KOPT-K1 (cell line): ENCODE measurements around the gene SCAF4.

Experiments used
- H3K27ac ChIP-seq: fragments of 200-600 bp; sonication (generic); 2 replicates; pipeline ENCODE4 v1.5.1; 2016; ENCODE audit warnings: antibody characterized with exemption, mild to moderate bottlenecking, low read depth, low read length; ENCODE audit not compliant: poor library complexity, severe bottlenecking
- H3K36me3 ChIP-seq: fragments of 200-600 bp; sonication (generic); 2 replicates; pipeline ENCODE4 v1.5.1; 2017; ENCODE audit warnings: antibody characterized with exemption, mild to moderate bottlenecking, low read length, moderate library complexity; ENCODE audit not compliant: insufficient read depth
- H3K9me3 ChIP-seq: fragments of 200-600 bp; sonication (generic); 2 replicates; pipeline ENCODE4 v1.5.1; 2017; ENCODE audit warnings: antibody characterized with exemption, low read length, mild to moderate bottlenecking; ENCODE audit not compliant: insufficient read depth, poor library complexity, severe bottlenecking

SCAF4 gene

DNA sequence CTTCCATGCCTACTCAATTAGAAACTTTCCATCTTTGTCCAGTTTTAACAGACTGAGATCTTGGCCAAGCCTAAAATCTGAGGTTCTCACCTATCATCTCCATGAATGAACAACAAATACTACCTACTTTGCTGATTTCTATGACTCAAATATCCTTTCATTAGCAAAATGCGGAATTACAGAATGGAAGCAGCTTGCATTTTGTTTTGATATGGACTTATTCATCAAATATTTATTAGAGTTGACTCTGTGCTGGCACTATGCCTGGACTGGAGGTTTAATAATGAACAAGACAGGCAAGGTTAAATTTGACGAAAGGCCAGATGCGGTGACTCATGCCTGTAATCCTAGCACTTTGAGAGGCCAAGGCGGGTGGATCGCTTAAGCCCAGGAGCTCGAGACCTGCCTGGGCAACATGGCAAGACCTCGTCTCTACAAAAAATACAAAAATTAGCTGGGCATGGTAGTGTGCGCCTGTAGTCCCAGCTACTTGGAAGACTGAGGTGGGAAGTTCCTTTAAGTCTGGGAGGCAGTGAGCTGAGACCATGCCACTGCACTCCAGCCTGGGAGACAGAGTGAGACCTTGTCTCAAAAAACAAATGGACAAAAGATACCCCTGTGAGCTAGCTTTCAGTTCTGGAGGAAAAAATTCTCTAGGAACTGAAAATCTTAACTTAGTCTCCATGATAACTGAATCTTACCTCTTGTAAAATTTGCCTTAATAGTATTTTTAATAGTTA is 101.8 kb downstream of the SCAF4 start:
- H3K9me3 ChIP-seq = no peaks in the 10 kb centered on the region
- H3K36me3 ChIP-seq = no peaks in the 10 kb centered on the region
- no peak overlapping the region for H3K27ac ChIP-seq

DNA sequence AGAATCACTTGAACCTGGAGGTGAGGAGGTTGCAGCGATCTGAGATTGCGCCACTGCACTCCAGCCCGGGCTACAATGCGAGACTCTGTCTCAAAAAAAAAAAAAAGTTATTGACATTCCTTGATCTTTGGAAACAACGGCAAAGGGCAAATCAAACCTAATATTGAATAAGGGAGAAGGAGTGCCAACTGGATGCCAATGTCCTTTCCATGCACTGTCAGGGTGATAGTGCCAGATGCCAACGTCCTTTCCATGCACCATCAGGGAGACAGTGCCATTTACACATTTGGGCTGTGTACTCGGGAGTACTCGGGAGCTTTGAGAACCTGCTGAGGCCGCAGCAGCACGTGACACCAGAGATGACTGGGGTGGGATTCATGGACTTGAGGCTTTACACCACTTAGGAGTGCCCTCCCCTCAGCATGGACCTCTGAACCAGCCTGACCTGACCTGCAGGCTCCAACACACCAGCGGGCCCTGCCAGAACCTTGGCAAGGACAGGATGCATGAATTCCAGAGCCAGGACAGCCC is 106.9 kb downstream of the SCAF4 start:
- H3K9me3 ChIP-seq = no peaks in the 10 kb centered on the region
- H3K36me3 ChIP-seq = no peaks in the 10 kb centered on the region
- H3K27ac ChIP-seq = no peak overlapping the region

DNA sequence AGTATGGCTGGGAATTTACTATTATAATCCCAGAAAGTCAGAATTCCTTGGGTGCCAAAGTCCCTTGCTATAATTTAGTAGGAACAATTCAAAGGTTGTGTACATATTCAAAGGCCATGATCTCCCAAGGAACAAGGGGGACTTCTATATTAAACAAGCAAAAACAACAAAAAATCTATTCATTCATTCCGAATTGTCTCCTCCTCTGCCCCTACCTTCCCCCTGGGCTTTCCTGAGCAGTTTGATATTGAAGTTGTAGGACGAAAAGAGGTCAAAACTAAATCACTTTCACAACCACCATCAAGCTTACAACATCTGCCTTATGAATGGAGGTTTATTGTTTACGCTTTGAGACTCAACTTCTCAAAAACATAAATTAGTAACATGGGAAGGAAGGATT is 107.7 kb downstream of the SCAF4 start:
- Histone ChIP-seq H3K27ac (no peak overlapping the region), H3K36me3 (no peaks in the 10 kb centered on the region), H3K9me3 (no peaks in the 10 kb centered on the region)

DNA sequence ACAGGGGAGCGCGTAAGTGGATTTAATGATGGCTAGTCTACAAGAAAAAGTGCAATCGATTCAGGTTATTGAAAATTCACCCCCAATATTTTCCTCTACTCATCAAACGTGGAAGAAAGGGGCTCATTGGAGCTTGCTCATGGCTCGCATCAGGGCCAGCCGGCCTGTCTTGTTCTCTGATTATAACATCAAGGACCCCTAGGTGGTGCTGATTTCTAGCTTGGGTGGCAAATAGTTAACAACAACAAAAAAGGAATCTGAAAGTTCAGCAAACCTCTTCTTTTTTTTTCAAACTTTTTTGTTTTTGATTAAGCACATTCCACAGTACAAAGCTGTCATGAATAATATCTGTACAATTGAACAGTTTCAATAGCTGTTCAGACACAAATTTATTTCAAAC is 108.3 kb downstream of the SCAF4 start:
- Histone ChIP-seq H3K36me3 (no peaks in the 10 kb centered on the region), H3K27ac (no peak overlapping the region), H3K9me3 (no peaks in the 10 kb centered on the region)

DNA sequence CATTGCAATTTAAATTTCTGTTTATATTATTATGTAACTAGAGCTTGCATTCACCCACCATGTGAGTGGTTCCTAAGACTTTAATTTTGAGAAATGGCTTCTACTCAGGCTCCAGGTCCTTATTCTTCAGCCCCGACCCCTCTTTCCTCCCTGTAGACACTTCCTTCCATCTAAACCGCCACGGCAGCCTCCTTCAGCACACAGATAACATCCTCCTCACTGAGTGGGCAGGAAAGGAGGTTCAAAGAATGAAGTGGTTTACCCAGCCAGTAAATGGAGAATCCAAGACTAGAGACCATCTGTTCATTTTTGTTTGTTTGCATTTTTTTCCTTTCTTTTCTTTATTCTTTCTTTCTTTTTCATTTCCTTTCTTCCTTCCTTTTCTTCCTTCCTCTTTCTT is 109.5 kb downstream of the SCAF4 start:
- H3K27ac ChIP-seq = no peak overlapping the region
- no peaks in the 10 kb centered on the region for H3K9me3 ChIP-seq
- no peaks in the 10 kb centered on the region for H3K36me3 ChIP-seq
